Motor neuron (in vitro differentiated cells): Measurements from ENCODE around the gene BAK1. TPM values are rescaled to one million over a fixed set of nuclear protein-coding genes. Genes with fewer than 3 reads are reported as not detected.

Experiments used
- ATAC-seq, 8 experiments: fragments of 200-7000 bp; cut with Tn5 transposase; replicated peaks in 6 of 8; 2 replicates each; pipeline ENCODE4 v1.8.0; 2021; ENCODE audit warnings: mild to moderate bottlenecking in 8 of 8, moderate library complexity in 8 of 8
- H3K27ac ChIP-seq, 2 donors: fragments of 250-450 bp; sonication (Bioruptor Pico); 2 replicates each; pipeline ENCODE4 v1.9.0; 2021; ENCODE audit warnings: antibody characterized with exemption in 2 of 2, mild to moderate bottlenecking in 2 of 2, moderate library complexity in 1 of 2
- H3K4me1 ChIP-seq, 2 donors: fragments of 250-450 bp; sonication (Bioruptor Pico); replicated peaks in 1 of 2; 2 replicates each; pipeline ENCODE4 v1.6.1; 2021; ENCODE audit warnings: antibody characterized with exemption in 2 of 2, mild to moderate bottlenecking in 2 of 2, moderate library complexity in 1 of 2
- H3K4me3 ChIP-seq, 5 donors: fragments of 250-450 bp; sonication (Bioruptor Pico); 2 replicates each; pipeline ENCODE4 v1.9.0; 2021; ENCODE audit warnings: antibody characterized with exemption in 5 of 5, mild to moderate bottlenecking in 5 of 5, moderate library complexity in 4 of 5
- WGBS, 10 experiments: fragments of 450-650 bp; shearing (Covaris generic); methylation state at CpG; one replicate each; pipeline ENCODE4 v1.0.0; 2022; 5-methylcytosine and 5-hydroxymethylcytosine counted together
- in situ Hi-C, 9 experiments: fragments of 400-800 bp; cut with MboI; loops; one replicate each; pipeline ENCODE4 v1.15.0; 2021; ENCODE audit warnings: low sequenced_read_pairs in 9 of 9, low pct_unique_long_range_greater_than_20kb in 2 of 9; ENCODE audit not compliant: unreplicated experiment in 9 of 9
- total RNA-seq, 8 experiments: library from RNA; unstranded; fragments of 300-600 nt; gene quantifications; 2 replicates each; pipeline versions ENCODE4 v1.2.3 to v1.2.4, GENCODE V29; 2022

BAK1 gene
- total RNA-seq, 8 experiments from 2014 or later, result 6.6 to 24.8 (median 11.1) TPM

GRCh38 chr6:33616913-33617312, 36.8 kb upstream of the BAK1 start:
- 20 to 100% (median 85%) methylated on average over 1 to 3 of the region's 4 CpGs; no CpG with 5 or more reads in 6 of the 10 experiments for WGBS, 10 experiments
- H3K4me1 ChIP-seq, result peaks cover 0 to 12% of the 10 kb centered on the region in 2 donors
- H3K4me3 ChIP-seq, result no peak overlapping the region
- H3K27ac ChIP-seq, result no peak overlapping the region
- in situ Hi-C loops, result no loop called here
- no peak for ATAC-seq

GRCh38 chr6:33616113-33616512, 36.0 kb upstream of the BAK1 start:
- 80 to 100% (median 87%) methylated on average over 1 to 2 of the region's 2 CpGs; no CpG with 5 or more reads in 5 of the 10 experiments for WGBS, 10 experiments
- Histone ChIP-seq H3K27ac (no peak overlapping the region), H3K4me3 (no peak overlapping the region), H3K4me1 (peaks cover under 1 to 9% of the 10 kb centered on the region in 2 donors)
- in situ Hi-C loops, result no loop called here
- no peak for ATAC-seq

- no peak overlapping the region for H3K4me3 ChIP-seq
- 0 to 84% (median 6%) methylated on average over 3 to 7 of the region's 10 CpGs; no CpG with 5 or more reads in 7 of the 10 experiments for WGBS, 10 experiments
- in situ Hi-C loops, result no loop called here
- no peak overlapping the region for H3K27ac ChIP-seq
- peaks cover 23 to 27% of the 10 kb centered on the region in 2 donors for H3K4me1 ChIP-seq
- ATAC-seq, result peak in 3 of 8 experiments; percentile 48 to 84 (median 71)
Observed at GRCh38 chr6:33613795-33614168, 33.7 kb upstream of the BAK1 start.

DNA sequence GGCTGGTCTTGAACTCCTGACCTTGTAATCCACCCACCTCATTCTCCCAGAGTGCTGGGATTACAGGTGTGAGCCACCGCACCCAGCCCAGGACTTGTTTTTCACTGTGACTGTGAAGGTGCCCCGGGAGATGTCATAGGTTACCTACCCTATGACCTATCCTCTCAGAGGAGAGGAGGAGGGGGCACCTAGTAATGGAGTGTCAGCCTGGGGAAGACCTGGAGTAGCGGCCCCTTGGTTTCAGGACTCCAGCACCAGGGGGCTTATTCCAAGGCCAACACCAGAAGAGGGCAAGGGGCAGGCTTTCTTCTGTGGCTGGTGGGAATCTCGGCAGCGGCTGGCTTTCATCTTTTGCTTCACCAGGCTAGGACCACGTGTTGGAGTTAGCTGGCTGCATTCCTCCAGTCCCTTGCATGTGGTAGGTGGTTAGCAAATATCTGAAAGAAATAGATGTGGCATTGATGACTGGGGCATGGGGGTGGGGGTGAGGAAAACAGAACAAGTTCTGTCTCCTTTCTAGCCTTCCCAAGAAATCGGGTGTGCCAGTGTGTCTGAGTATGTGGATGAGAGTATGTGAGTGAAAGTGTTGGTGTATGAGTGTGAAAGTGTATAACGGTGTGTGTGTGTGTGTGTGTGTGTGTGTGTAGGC, 33.2 kb upstream of the BAK1 start:
- Histone ChIP-seq H3K4me1 (peaks cover 25 to 32% of the 10 kb centered on the region in 2 donors), H3K27ac (no peak overlapping the region), H3K4me3 (no peak overlapping the region)
- in situ Hi-C loops, result no loop called here
- WGBS, 10 experiments, result 0 to 86% (median 60%) methylated on average over 1 to 6 of the region's 8 CpGs; no CpG with 5 or more reads in 2 of the 10 experiments
- no peak for ATAC-seq

GRCh38 chr6:33610779-33611732, 31.0 kb upstream of the BAK1 start:
- Histone ChIP-seq H3K27ac (no peak overlapping the region), H3K4me1 (peaks cover 25 to 50% of the 10 kb centered on the region in 2 donors), H3K4me3 (no peak overlapping the region)
- in situ Hi-C loops, result no loop called here
- WGBS, 10 experiments, result 44 to 100% (median 91%) methylated on average over 1 to 9 of the region's 22 CpGs; no CpG with 5 or more reads in 2 of the 10 experiments
- ATAC-seq, result peak in 5 of 8 experiments; percentile 15 to 42 (median 23)

- 13 to 100% (median 79%) methylated on average over 1 to 2 of the region's 4 CpGs; no CpG with 5 or more reads in 6 of the 10 experiments for WGBS, 10 experiments
- in situ Hi-C loops, result no loop called here
- ATAC-seq, result peak in 4 of 8 experiments; percentile 2 to 13 (median 8)
- no peak overlapping the region for H3K4me3 ChIP-seq
- H3K4me1 ChIP-seq, result peaks cover 25 to 50% of the 10 kb centered on the region in 2 donors
- H3K27ac ChIP-seq, result peak overlapping the region in 1 of 2 donors; percentile 41
Observed at GRCh38 chr6:33610067-33610466, 30.0 kb upstream of the BAK1 start.

DNA sequence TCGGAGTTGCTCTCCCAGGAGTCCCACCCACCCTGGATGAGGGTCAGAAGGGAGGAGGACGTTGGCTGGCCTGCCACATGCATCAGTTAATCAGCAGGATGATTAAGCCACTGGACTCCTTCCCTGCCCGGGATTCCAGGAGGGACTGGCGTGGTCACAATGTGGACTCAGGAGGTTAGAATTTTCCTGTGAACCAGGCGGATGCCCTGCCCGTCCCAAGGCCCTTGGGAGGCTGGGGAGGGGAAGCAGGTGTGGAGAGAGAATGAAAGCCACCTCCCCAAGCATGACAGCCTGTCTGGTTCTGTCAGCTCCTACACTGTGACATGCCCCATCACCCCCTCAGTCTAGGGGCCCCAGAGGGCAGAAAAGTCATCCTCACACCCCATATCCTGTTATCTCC, 29.5 kb upstream of the BAK1 start:
- ATAC-seq, result peak; percentile 54 to 79 (median 75)
- WGBS, 10 experiments, result 0 to 80% (median 55%) methylated on average over 1 to 2 of the region's 6 CpGs; no CpG with 5 or more reads in 7 of the 10 experiments
- Histone ChIP-seq H3K4me1 (peaks cover 25 to 50% of the 10 kb centered on the region in 2 donors), H3K4me3 (no peak overlapping the region), H3K27ac (peak overlapping the region in 1 of 2 donors; percentile 41)
- in situ Hi-C loops, result no loop called here

GRCh38 chr6:33609019-33609418, 28.9 kb upstream of the BAK1 start:
- 20 to 83% (median 70%) methylated on average over 1 to 3 of the region's 3 CpGs; no CpG with 5 or more reads in 5 of the 10 experiments for WGBS, 10 experiments
- peak; percentile 7 to 75 (median 28) for ATAC-seq
- H3K27ac ChIP-seq, result peak overlapping the region in 1 of 2 donors; percentile 62
- in situ Hi-C loops, result no loop called here
- peaks cover 25 to 50% of the 10 kb centered on the region in 2 donors for H3K4me1 ChIP-seq
- H3K4me3 ChIP-seq, result no peak overlapping the region

- H3K4me1 ChIP-seq, result peaks cover 25 to 50% of the 10 kb centered on the region in 2 donors
- in situ Hi-C loops, result no loop called here
- H3K27ac ChIP-seq, result no peak overlapping the region
- ATAC-seq, result no peak
- H3K4me3 ChIP-seq, result no peak overlapping the region
- WGBS, 10 experiments, result 56 to 100% (median 88%) methylated on average over 2 to 3 of the region's 5 CpGs; no CpG with 5 or more reads in 6 of the 10 experiments
Observed at GRCh38 chr6:33607784-33608161, 27.7 kb upstream of the BAK1 start.

DNA sequence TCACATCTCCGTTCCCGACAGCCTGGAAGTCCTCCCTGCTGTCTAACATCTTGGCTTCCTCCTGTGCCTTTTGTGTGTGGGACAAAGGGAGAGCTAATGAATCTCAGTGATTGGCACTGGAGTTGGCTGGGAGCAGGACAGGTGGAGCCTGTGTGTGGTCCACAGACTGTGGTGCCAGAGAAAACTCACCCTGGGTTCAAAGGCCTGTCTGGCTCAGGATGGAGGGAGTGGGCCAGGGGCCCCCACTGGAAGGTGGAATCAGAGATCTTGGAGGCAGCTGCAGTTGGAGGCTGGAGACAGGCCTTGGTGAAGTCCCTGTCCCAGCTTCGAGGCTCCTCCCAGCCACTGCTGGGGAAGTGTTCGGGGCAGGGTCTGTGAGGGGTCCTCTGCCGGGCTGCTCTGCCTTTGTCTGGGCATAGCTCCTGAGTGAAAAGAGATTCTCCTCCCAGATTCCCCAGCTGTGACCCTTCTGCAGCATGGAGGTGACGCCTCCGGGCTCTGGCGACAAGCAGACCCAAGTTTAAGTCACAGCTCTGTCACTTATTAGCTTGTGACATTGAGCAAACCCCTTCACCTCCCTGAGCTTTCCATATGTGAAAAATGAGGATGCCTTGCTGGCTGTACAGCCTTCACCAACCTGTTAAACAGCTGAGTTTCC, 27.2 kb upstream of the BAK1 start:
- Histone ChIP-seq H3K4me1 (peaks cover 25 to 50% of the 10 kb centered on the region in 2 donors), H3K4me3 (no peak overlapping the region), H3K27ac (no peak overlapping the region)
- in situ Hi-C loops, result no loop called here
- ATAC-seq, result peak in 2 of 8 experiments; percentile 7 to 11
- 0 to 70% (median 8%) methylated on average over 1 to 4 of the region's 8 CpGs; no CpG with 5 or more reads in 3 of the 10 experiments for WGBS, 10 experiments

DNA sequence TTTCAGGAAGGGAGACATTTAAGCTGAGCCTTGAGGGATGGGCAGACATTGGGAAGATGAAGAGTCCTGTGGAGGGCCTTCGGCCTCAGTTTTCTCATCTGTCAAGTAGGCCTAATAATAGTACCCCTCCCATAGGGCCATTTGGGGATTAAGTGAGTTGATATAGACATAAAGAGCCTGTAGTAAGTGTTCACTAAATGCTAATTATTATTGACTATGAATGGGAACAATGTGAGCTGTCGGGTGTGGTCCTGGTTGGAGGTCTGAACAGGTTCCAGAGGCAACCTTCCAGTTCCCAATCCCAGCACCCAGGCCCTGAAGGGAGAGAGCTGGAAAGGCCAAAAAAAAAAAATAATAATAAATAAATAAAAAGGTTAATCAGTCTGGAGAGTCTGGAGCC, 26.6 kb upstream of the BAK1 start:
- 40 to 100% (median 67%) methylated on average over 1 to 2 of the region's 2 CpGs; no CpG with 5 or more reads in 3 of the 10 experiments for WGBS, 10 experiments
- Histone ChIP-seq H3K27ac (no peak overlapping the region), H3K4me1 (peaks cover 25 to 50% of the 10 kb centered on the region in 2 donors), H3K4me3 (no peak overlapping the region)
- in situ Hi-C loops, result no loop called here
- no peak for ATAC-seq

- in situ Hi-C loops, result no loop called here
- ATAC-seq, result no peak
Observed at GRCh38 chr6:33604941-33605854, 25.1 kb upstream of the BAK1 start.

More at GRCh38 chr6:33604941-33605854, 25.1 kb upstream of the BAK1 start:
- Histone ChIP-seq H3K4me3 (no peak overlapping the region), H3K4me1 (peaks cover 16 to 37% of the 10 kb centered on the region in 2 donors), H3K27ac (no peak overlapping the region)
- WGBS, 10 experiments, result 65 to 100% (median 87%) methylated on average over 1 to 4 of the region's 4 CpGs; no CpG with 5 or more reads in 1 of the 10 experiments
